BJ (cell line): Measurements from ENCODE around the gene FTCDNL1. TPM values are rescaled to one million over a fixed set of nuclear protein-coding genes. Genes with fewer than 3 reads are reported as not detected.

Experiments used
- CTCF ChIA-PET: fragments of 350-600 bp; formaldehyde crosslinking; extraction: SDS; loops from one replicate; lab custom pipeline; 2021; ENCODE audit warnings: antibody characterized with exemption, inconsistent platforms; lab: Yijun Ruan, JAX
- POLR2A ChIA-PET: fragments of 300-600 bp; sonication (Branson Sonifier 250); formaldehyde crosslinking; extraction: SDS; loops from one replicate; lab custom pipeline; 2021; ENCODE audit warnings: antibody characterized with exemption; lab: Charles Lee
- DNase-seq: peaks from one replicate; pipeline ENCODE4 v3.0.0-alpha.2; 2011; ENCODE audit warnings: low read depth
- H3K27me3 ChIP-seq: 2 replicates; pipeline ENCODE4 v1.6.0; 2011; ENCODE audit warnings: low read length; ENCODE audit not compliant: control insufficient read depth, insufficient read depth
- H3K36me3 ChIP-seq: 2 replicates; pipeline ENCODE4 v1.5.1; 2011; ENCODE audit warnings: low read length; ENCODE audit not compliant: control insufficient read depth, insufficient read depth
- H3K4me3 ChIP-seq: 2 replicates; pipeline ENCODE4 v1.5.1; 2011; ENCODE audit warnings: low read depth, mild to moderate bottlenecking, control low read depth, low read length
- polyA plus RNA-seq: library from polyadenylated mRNA; depleted of rRNA; stranded (reverse); fragments of >200 nt; gene quantifications from 2 replicates; pipeline ENCODE4 v1.2.3, GENCODE V29; 2011
- TF ChIP-seq, protein P1 (sequence below): IDR thresholded peaks from 2 replicates; pipeline ENCODE4 v1.5.1; 2011; ENCODE audit warnings: low read depth, mild to moderate bottlenecking, control low read depth, inconsistent platforms, low read length, moderate library complexity; ENCODE audit not compliant: insufficient read depth

The FTCDNL1 gene
- polyA plus RNA-seq, 1 experiment: 0.31 TPM

DNA sequence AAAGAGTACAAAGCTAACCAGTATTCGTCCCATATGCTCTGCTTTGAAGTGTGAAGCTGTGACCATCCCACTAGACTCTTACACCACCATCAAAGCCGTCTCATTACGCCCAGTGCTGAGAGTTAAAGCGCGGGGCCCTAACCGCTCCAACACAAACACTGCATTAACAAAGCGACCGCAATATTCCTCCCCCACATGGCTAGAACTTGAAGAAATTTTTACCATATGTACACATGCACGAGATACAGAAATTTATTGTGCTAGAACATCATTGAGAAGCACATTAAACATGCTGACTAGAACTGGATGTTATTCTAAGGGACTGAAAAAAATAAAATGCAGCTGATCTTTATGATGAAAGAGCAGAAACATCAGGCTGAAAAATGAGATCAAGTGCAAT, 20.5 kb downstream of the FTCDNL1 start:
- Histone ChIP-seq H3K36me3 (no peaks in the 10 kb centered on the region), H3K4me3 (no peak overlapping the region), H3K27me3 (no peaks in the 10 kb centered on the region)
- TF ChIP-seq, protein P1, sequence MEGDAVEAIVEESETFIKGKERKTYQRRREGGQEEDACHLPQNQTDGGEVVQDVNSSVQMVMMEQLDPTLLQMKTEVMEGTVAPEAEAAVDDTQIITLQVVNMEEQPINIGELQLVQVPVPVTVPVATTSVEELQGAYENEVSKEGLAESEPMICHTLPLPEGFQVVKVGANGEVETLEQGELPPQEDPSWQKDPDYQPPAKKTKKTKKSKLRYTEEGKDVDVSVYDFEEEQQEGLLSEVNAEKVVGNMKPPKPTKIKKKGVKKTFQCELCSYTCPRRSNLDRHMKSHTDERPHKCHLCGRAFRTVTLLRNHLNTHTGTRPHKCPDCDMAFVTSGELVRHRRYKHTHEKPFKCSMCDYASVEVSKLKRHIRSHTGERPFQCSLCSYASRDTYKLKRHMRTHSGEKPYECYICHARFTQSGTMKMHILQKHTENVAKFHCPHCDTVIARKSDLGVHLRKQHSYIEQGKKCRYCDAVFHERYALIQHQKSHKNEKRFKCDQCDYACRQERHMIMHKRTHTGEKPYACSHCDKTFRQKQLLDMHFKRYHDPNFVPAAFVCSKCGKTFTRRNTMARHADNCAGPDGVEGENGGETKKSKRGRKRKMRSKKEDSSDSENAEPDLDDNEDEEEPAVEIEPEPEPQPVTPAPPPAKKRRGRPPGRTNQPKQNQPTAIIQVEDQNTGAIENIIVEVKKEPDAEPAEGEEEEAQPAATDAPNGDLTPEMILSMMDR: no peak
- POLR2A ChIA-PET: no interaction called here
- DNase-seq: no peak
- CTCF ChIA-PET: no interaction called here

DNA sequence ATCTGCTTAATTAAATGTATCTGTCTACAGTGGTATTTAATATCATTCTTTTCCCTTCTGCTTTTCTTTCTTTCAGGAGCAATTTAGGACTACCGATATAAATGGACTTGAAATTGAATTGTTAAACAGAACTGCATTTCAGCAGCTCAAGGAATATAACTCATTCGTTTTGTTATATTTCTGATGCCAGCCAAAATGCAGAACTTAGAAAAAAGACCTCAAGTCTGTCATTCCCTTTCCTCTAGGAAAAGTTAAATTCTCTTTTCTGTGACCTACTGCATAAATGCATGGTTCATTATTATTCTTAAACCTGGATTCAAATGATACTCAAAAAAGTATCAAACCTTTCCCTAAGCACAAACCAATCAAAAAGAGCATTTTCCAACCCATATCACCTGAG, 21.4 kb downstream of the FTCDNL1 start:
- CTCF ChIA-PET: interaction anchor here (0.9 to 2.1 kb wide), 3 partner anchors 11 to 125 kb away, joined by 3 to 6 read pairs (median 3); partner anchors contain the start of gene FTCDNL1
- POLR2A ChIA-PET: no interaction called here
- TF ChIP-seq, protein P1: no peak

DNA sequence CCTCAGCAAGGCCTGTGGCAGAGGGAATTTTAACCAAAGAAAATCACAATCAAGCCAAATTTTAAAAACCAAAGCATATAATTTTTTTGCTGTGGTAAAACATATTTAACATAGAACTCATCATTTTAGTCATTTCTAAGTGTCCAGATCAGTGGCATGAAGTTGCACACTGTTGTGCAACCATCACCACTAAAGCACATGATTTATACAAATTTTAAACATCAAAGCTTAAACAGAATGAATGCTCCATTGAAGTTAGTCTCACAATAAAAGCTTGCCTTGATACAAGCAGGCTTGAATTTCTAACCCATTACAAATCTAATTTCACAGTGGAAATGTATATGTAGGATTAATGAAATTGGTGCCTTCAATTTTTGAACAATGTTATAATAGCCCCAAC, 31.2 kb downstream of the FTCDNL1 start:
- H3K4me3 ChIP-seq: no peak overlapping the region
- CTCF ChIA-PET: interaction anchor here (0.6 to 1.7 kb wide), 2 partner anchors 9 to 28 kb away, joined by 4 to 6 read pairs; no protein-coding TSS in a partner anchor
- H3K27me3 ChIP-seq: no peaks in the 10 kb centered on the region
- POLR2A ChIA-PET: no interaction called here
- no peak for DNase-seq
- no peaks in the 10 kb centered on the region for H3K36me3 ChIP-seq
- TF ChIP-seq, protein P1: no peak

More for the DNA sequence above, 21.4 kb downstream of the FTCDNL1 start:
- Histone ChIP-seq H3K27me3 (no peaks in the 10 kb centered on the region), H3K36me3 (no peaks in the 10 kb centered on the region), H3K4me3 (no peak overlapping the region)
- DNase-seq: no peak

DNA sequence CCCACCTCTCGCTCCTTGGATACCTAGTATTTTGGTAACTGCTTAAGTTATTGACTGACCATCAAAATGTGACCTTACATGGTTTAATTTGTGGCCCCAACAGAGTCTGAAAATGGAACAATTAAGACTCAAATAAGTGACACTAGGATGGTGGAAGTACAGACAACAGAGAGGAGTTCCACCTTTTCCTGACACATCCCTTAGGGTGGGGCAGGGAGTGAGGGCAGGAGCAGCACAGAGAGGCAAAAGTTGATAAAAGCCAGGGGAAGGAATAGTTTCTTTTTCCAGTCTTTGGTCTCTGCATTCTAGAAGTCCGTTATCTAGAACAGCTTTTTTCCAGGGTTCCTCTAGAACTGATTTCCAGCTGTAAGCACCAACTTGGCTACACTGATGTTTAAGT, 32.2 kb downstream of the FTCDNL1 start:
- no peak overlapping the region for H3K4me3 ChIP-seq
- POLR2A ChIA-PET: no interaction called here
- no peaks in the 10 kb centered on the region for H3K27me3 ChIP-seq
- TF ChIP-seq, protein P1: no peak
- no peaks in the 10 kb centered on the region for H3K36me3 ChIP-seq
- no peak for DNase-seq
- CTCF ChIA-PET: interaction anchor here (0.6 to 1.7 kb wide), 2 partner anchors 10 to 66 kb away, joined by 4 to 6 read pairs; no protein-coding TSS in a partner anchor

DNA sequence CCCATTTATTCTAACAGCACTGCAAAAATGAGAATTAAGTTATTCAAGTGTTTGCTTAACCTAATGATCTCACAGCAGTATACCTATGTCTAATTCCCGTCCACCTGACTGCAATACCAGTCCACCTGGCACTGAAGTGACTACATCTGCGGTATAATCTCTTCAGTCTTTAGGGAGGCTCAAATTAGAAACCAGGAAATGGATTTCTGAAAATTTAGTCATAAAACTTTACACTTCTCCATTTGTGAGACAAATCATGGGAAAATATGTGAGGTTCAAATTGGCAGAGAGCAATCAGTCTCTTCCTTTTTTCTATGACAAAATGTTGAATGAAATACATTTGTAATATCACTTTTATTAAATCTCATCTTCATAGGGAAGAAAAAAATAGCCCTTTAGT, 33.0 kb downstream of the FTCDNL1 start:
- TF ChIP-seq, protein P1: no peak
- ChIA-PET POLR2A (no interaction called here), CTCF (interaction anchor here (1.7 kb wide), 1 partner anchor 11 kb away, joined by 6 read pairs; no protein-coding TSS in a partner anchor)
- no peak for DNase-seq
- H3K27me3 ChIP-seq: no peaks in the 10 kb centered on the region
- H3K4me3 ChIP-seq: no peak overlapping the region
- no peaks in the 10 kb centered on the region for H3K36me3 ChIP-seq
